ENCODE data around the gene PARD3. TPM values are rescaled to one million over a fixed set of nuclear protein-coding genes. Genes with fewer than 3 reads are reported as not detected.

Gene PARD3
- total and polyA plus RNA-seq, 7 donors, result 20.2 to 84.4 (median 53.4) TPM

DNA sequence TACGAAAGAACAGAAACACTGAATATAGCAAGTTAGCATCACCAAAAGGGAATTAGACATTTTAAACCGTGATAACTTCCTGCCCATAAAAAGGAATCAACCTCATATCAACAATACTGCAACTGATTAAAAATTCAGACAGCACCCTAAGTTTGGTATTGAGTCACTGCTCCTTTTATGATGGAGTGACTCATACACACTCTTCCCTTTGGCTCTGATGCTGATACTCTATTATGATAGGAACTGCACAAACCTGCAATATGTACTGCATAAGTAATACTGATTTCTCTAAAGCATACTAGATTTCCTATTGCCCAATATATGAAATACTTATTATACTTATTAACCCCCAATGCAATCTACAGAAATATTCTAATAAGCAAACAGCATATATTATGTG is 118.7 kb downstream of the PARD3 start:
- WGBS, 3 donors, result 70 to 81% (median 75%) methylated on average over 2 of the region's 2 CpGs
- intact Hi-C loops (cut with DNase I), result no loop called here
- H3K36me3 ChIP-seq (ENCODE audit: insufficient read depth in 1 of 2, low read depth in 1 of 2), result no peaks in the 10 kb centered on the region
- no peak overlapping the region for H3K27ac ChIP-seq
- DNase-seq (no peak), ATAC-seq (peak; percentile 66 to 85 (median 81))
- H3K4me3 ChIP-seq, result no peak overlapping the region
- H3K27me3 ChIP-seq (ENCODE audit: insufficient read depth in 3 of 3, low read length in 2 of 3), result no peaks in the 10 kb centered on the region
- TF ChIP-seq, protein P1, sequence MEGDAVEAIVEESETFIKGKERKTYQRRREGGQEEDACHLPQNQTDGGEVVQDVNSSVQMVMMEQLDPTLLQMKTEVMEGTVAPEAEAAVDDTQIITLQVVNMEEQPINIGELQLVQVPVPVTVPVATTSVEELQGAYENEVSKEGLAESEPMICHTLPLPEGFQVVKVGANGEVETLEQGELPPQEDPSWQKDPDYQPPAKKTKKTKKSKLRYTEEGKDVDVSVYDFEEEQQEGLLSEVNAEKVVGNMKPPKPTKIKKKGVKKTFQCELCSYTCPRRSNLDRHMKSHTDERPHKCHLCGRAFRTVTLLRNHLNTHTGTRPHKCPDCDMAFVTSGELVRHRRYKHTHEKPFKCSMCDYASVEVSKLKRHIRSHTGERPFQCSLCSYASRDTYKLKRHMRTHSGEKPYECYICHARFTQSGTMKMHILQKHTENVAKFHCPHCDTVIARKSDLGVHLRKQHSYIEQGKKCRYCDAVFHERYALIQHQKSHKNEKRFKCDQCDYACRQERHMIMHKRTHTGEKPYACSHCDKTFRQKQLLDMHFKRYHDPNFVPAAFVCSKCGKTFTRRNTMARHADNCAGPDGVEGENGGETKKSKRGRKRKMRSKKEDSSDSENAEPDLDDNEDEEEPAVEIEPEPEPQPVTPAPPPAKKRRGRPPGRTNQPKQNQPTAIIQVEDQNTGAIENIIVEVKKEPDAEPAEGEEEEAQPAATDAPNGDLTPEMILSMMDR (IDR thresholded peaks at IDR 0.05), result no peak
- peaks cover 48% of the 10 kb centered on the region for H3K4me1 ChIP-seq
- no peaks in the 10 kb centered on the region for H3K9me3 ChIP-seq

DNA sequence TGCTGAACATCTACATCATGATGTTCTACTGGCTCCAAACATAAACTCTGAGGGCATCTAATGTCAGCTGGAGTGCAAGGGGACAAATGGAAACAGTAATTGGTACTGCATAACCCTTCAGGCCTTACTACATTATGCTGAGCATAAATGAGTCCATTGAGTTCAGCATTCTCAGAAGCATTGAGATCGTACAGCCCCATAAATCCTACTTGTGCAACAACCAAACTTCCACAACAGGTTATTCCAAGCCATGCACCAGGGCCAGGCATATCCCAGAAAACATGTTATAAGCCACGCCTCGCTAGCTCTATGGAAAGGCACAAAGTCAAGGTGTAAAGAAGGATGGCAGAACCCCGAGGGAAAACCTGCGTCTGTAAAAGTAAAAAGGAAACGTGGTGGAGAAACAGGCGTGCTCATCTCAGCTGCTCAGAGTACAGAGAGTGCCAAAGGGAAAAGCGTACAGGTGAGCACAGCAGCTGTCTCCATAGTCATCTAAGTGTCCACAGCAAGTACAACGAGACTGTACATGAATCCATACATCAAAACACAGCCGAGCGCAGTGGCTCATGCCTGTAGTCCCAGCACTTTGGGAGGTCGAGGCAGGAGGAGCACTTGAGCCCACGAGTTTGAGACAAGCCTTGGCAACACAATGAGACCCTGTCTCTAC is 124.6 kb downstream of the PARD3 start:
- no peak for DNase-seq

DNA sequence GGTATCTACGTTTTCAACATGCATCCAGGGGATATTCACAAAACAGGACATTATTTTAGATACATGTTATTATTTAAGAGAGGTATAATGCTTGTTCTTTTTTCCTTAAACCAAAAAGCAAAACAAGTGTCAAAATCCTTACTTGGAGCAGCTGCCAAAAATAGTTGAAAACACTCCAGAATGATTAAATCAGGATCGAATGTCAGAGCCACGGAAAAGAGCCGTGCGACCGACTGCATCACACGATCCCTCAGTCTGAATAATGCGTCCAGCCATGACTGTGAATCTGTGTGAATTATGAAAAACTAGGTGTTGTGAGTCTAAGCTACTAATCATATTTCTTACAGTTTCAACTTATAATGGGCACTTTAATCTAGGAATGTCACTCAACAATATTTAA is 126.0 kb downstream of the PARD3 start:
- Histone ChIP-seq H3K36me3 (ENCODE audit: insufficient read depth in 1 of 2, low read depth in 1 of 2) (no peaks in the 10 kb centered on the region), H3K4me3 (no peak overlapping the region), H3K9me3 (no peaks in the 10 kb centered on the region), H3K4me1 (peaks cover 19% of the 10 kb centered on the region), H3K27ac (no peak overlapping the region), H3K27me3 (ENCODE audit: insufficient read depth in 3 of 3, low read length in 2 of 3) (no peaks in the 10 kb centered on the region)
- intact Hi-C loops (cut with DNase I), result no loop called here
- TF ChIP-seq, protein P1 (IDR thresholded peaks at IDR 0.05), result no peak
- 16 to 29% (median 23%) methylated on average over 8 of the region's 8 CpGs for WGBS, 3 donors
- peak in 1 of 2 donors; percentile 58 for DNase-seq
- peak in 3 of 4 donors; percentile 45 to 73 (median 61) for ATAC-seq

More for the DNA sequence above, 124.6 kb downstream of the PARD3 start:
- 83 to 88% (median 84%) methylated on average over 13 of the region's 13 CpGs for WGBS, 3 donors
- H3K27ac ChIP-seq, result no peak overlapping the region
- H3K27me3 ChIP-seq (ENCODE audit: insufficient read depth in 3 of 3, low read length in 2 of 3), result no peaks in the 10 kb centered on the region
- no peaks in the 10 kb centered on the region for H3K36me3 ChIP-seq (ENCODE audit: insufficient read depth in 1 of 2, low read depth in 1 of 2)
- intact Hi-C loops (cut with DNase I), result no loop called here
- no peaks in the 10 kb centered on the region for H3K9me3 ChIP-seq
- peak in 1 of 4 donors; percentile 26 for ATAC-seq
- H3K4me1 ChIP-seq, result peaks cover 26% of the 10 kb centered on the region
- H3K4me3 ChIP-seq, result no peak overlapping the region
- TF ChIP-seq, protein P1 (IDR thresholded peaks at IDR 0.05), result no peak

DNA sequence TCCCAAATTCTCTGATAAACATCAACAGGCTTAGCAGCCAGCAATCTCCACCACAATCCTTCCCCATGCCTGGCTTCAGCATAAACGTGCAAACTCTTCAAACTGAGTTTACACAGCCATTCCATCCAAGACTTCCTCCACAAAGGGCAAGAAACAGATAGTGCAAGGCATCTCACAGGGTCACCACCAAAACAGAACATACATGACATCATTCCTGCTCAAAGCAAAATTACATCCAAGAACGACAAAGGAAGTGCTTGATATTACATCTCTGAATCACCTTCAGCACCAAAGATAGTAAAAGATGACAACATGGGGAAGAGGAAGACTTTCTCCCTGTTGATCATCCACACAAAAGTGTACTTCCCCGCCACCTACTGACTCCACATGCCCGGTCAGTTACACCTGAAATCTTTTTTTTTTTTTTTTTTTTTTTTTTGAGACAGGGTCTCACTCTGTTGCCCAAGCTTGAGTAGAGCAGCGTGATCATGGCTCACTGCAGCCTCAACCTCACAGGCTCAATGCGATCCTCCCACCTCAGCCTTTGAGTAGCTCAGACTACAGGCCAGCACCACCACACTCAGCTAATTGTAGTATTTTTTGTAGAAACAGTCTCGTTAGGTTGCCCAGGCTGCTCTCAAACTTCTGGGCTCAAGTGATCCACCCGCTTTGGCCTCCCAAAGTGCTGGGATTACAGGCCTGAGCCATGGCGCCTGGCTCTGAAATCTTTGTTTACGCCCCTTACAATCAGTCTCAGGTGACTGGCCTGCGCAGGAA is 127.5 kb downstream of the PARD3 start:
- intact Hi-C loops (cut with DNase I), result no loop called here
- no peak overlapping the region for H3K27ac ChIP-seq
- H3K4me3 ChIP-seq, result no peak overlapping the region
- peak in 2 of 4 donors; percentile 27 for ATAC-seq
- TF ChIP-seq, protein P1 (IDR thresholded peaks at IDR 0.05), result no peak
- H3K36me3 ChIP-seq (ENCODE audit: insufficient read depth in 1 of 2, low read depth in 1 of 2), result no peaks in the 10 kb centered on the region
- 77 to 85% (median 80%) methylated on average over 11 of the region's 11 CpGs for WGBS, 3 donors
- peaks cover 19% of the 10 kb centered on the region for H3K4me1 ChIP-seq
- no peaks in the 10 kb centered on the region for H3K27me3 ChIP-seq (ENCODE audit: insufficient read depth in 3 of 3, low read length in 2 of 3)
- H3K9me3 ChIP-seq, result no peaks in the 10 kb centered on the region
- no peak for DNase-seq
